ENCODE data around the gene CD2BP2. TPM values are rescaled to one million over a fixed set of nuclear protein-coding genes. Genes with fewer than 3 reads are reported as not detected.
A peak's percentile ranks its signal among the peaks of the same experiment; 100 is the strongest.

CD2BP2 gene
- total and polyA plus RNA-seq, 2 of the 13 experiments (the other 11 are each of a cell fraction or from before 2014, with no cell fraction given) = 24.9 to 54.6 TPM

DNA sequence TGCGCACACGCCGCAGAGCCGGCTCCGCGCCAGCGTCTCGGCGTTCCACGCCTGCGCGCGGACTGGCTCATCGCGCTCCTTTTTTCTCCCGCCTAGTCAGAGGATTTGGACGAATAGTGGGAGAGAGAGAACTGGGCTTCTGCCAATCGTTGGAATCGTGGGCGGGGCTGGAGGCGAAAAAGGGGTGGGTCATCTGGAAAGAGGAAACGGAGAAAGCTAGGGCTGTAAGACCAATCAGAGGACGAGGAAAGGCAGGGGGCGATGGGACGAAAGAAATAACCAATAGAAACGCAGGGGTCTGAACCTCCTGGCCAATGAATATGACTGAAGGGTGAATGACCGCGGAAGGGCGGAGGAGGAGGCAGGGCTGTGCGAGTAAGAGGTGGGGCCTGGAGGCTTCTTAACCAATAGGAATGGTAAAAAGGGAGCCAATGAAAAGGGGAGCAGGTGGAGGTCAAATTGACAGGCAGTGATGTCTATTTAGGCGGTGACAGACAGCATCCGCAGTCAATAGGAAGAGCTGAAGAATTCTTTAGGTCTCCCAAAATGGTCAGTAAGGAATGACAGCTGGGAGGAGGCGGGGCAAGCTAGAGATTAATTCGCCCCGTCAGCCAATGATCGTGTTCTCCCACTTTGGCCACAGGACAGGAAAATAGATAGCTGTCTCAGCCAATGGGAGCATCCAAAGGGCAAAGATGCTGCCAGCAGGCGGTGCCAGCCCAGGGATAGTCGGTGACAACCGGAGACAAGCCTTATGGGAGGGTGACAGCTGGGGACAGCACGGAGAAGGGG, 15.5 kb upstream of the CD2BP2 start, which contains the start of gene TBC1D10B (continued):
- no peak for TF ChIP-seq HINFP (CRISPR knock-in tag; IDR thresholded peaks at IDR 0.05; ENCODE audit: low read depth)
- peak; percentile 40 for TF ChIP-seq KAT8 (CRISPR knock-in tag; IDR thresholded peaks at IDR 0.05)
- 0 out of 2 replicates have a peak, but pooled peaks have one; percentile 21 for TF ChIP-seq RELA (CRISPR knock-in tag; IDR thresholded peaks at IDR 0.05)
- TF ChIP-seq ZMYM4 (CRISPR knock-in tag; IDR thresholded peaks at IDR 0.05) = peak; percentile 52; the same call in 1 of the 2 replicates
- no peak for TF ChIP-seq ATM (IDR thresholded peaks at IDR 0.05; ENCODE audit: borderline replicate concordance)
- no peak for TF ChIP-seq PRPF4 (IDR thresholded peaks at IDR 0.05; ENCODE audit: low read depth, low read length, poor library complexity, severe bottlenecking)
- no peak for TF ChIP-seq ZXDC (CRISPR knock-in tag; IDR thresholded peaks at IDR 0.05)
- peak; percentile 70 for TF ChIP-seq MAFF (IDR thresholded peaks at IDR 0.05; ENCODE audit: low read depth, low read length)
- TF ChIP-seq, protein P1, sequence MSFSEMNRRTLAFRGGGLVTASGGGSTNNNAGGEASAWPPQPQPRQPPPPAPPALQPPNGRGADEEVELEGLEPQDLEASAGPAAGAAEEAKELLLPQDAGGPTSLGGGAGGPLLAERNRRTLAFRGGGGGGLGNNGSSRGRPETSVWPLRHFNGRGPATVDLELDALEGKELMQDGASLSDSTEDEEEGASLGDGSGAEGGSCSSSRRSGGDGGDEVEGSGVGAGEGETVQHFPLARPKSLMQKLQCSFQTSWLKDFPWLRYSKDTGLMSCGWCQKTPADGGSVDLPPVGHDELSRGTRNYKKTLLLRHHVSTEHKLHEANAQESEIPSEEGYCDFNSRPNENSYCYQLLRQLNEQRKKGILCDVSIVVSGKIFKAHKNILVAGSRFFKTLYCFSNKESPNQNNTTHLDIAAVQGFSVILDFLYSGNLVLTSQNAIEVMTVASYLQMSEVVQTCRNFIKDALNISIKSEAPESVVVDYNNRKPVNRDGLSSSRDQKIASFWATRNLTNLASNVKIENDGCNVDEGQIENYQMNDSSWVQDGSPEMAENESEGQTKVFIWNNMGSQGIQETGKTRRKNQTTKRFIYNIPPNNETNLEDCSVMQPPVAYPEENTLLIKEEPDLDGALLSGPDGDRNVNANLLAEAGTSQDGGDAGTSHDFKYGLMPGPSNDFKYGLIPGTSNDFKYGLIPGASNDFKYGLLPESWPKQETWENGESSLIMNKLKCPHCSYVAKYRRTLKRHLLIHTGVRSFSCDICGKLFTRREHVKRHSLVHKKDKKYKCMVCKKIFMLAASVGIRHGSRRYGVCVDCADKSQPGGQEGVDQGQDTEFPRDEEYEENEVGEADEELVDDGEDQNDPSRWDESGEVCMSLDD (CRISPR knock-in tag; IDR thresholded peaks at IDR 0.05; ENCODE audit: borderline replicate concordance) = no peak
- peak; percentile 69; the same call in 1 of the 2 replicates for TF ChIP-seq TBX3 (IDR thresholded peaks at IDR 0.05; ENCODE audit: borderline replicate concordance)
- no peak for TF ChIP-seq ZFP62 (CRISPR knock-in tag; IDR thresholded peaks at IDR 0.05)
- no peak for TF ChIP-seq RAD51 (IDR thresholded peaks at IDR 0.05; ENCODE audit: borderline replicate concordance)
- no peak for TF ChIP-seq ZNF772 (CRISPR knock-in tag; IDR thresholded peaks at IDR 0.05)
- no peak for TF ChIP-seq POLR2G (IDR thresholded peaks at IDR 0.05; ENCODE audit: low read depth, low read length)
- no peak for TF ChIP-seq ZNF124 (CRISPR knock-in tag; IDR thresholded peaks at IDR 0.05)
- peak; percentile 90 for TF ChIP-seq NFYC (CRISPR knock-in tag; IDR thresholded peaks at IDR 0.05)
- peak; percentile 60 for TF ChIP-seq XRCC5 (optimal IDR thresholded peaks at IDR 0.05; ENCODE audit: low read length)
- TF ChIP-seq, protein P2, sequence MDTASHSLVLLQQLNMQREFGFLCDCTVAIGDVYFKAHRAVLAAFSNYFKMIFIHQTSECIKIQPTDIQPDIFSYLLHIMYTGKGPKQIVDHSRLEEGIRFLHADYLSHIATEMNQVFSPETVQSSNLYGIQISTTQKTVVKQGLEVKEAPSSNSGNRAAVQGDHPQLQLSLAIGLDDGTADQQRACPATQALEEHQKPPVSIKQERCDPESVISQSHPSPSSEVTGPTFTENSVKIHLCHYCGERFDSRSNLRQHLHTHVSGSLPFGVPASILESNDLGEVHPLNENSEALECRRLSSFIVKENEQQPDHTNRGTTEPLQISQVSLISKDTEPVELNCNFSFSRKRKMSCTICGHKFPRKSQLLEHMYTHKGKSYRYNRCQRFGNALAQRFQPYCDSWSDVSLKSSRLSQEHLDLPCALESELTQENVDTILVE (CRISPR knock-in tag; IDR thresholded peaks at IDR 0.05) = peak; percentile 86; the same call in 1 of the 2 replicates
- TF ChIP-seq NFIC (IDR thresholded peaks at IDR 0.05; ENCODE audit: low read length) = no peak
- no peak for TF ChIP-seq TAF15 (IDR thresholded peaks at IDR 0.05; ENCODE audit: low read depth, low read length, poor library complexity, severe bottlenecking)
- no peak for TF ChIP-seq MIER2 (CRISPR knock-in tag; IDR thresholded peaks at IDR 0.05)
- TF ChIP-seq TBP (CRISPR knock-in tag; IDR thresholded peaks at IDR 0.05) = no peak
- TF ChIP-seq ZNF468 (CRISPR knock-in tag; IDR thresholded peaks at IDR 0.05) = no peak
